ENCODE results near the gene PRR23A. TPM values are rescaled to one million over a fixed set of nuclear protein-coding genes. Genes with fewer than 3 reads are reported as not detected.

The PRR23A gene
- total and polyA plus RNA-seq, 9 donors = not detected

- Histone ChIP-seq H3K4me1 (ENCODE audit: insufficient read depth) (peaks cover 3% of the 10 kb centered on the region), H3K9me3 (no peaks in the 10 kb centered on the region), H3K36me3 (no peaks in the 10 kb centered on the region), H3K27me3 (no peaks in the 10 kb centered on the region), H3K4me3 (no peak overlapping the region), H3K27ac (no peak overlapping the region)
- TF ChIP-seq POLR2A (IDR thresholded peaks at IDR 0.05) = no peak
- no peak for TF ChIP-seq EP300 (IDR thresholded peaks at IDR 0.05)
- TF ChIP-seq, protein P1, sequence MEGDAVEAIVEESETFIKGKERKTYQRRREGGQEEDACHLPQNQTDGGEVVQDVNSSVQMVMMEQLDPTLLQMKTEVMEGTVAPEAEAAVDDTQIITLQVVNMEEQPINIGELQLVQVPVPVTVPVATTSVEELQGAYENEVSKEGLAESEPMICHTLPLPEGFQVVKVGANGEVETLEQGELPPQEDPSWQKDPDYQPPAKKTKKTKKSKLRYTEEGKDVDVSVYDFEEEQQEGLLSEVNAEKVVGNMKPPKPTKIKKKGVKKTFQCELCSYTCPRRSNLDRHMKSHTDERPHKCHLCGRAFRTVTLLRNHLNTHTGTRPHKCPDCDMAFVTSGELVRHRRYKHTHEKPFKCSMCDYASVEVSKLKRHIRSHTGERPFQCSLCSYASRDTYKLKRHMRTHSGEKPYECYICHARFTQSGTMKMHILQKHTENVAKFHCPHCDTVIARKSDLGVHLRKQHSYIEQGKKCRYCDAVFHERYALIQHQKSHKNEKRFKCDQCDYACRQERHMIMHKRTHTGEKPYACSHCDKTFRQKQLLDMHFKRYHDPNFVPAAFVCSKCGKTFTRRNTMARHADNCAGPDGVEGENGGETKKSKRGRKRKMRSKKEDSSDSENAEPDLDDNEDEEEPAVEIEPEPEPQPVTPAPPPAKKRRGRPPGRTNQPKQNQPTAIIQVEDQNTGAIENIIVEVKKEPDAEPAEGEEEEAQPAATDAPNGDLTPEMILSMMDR (IDR thresholded peaks at IDR 0.05) = no peak
- WGBS, 3 donors = 93 to 98% (median 97%) methylated on average over 8 of the region's 8 CpGs
- intact Hi-C loops (cut with DNase I) = no loop called here
- DNase-seq = no peak
These were observed 30.7 kb downstream of the PRR23A start for GRCh38 chr3:138975351-138975750.

DNA sequence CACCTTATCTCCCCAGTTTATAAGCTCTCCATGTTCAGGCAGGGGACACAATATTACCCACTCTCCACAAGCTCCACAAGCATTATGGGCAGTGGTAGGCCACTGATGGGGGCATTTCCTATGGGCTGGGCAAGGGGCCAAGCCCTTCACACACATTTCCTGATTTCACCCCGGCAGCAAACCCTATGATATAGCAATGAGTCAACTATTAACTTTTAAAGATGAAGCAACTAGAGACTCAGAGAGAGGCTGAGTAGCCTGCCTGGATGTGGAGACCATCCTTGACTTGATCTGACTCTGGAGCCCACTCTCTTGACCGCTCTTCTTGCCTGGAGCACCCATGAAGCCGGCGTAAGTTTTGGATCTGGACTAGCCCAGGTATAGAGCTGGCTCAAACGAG lies 31.6 kb downstream of the PRR23A start:
- Histone ChIP-seq H3K36me3 (no peaks in the 10 kb centered on the region), H3K4me1 (ENCODE audit: insufficient read depth) (no peaks in the 10 kb centered on the region), H3K4me3 (no peak overlapping the region), H3K9me3 (no peaks in the 10 kb centered on the region), H3K27me3 (no peaks in the 10 kb centered on the region), H3K27ac (no peak overlapping the region)
- intact Hi-C loops (cut with DNase I) = no loop called here
- no peak for DNase-seq
- TF ChIP-seq, protein P1 (IDR thresholded peaks at IDR 0.05) = no peak
- TF ChIP-seq POLR2A (IDR thresholded peaks at IDR 0.05) (no peak), EP300 (IDR thresholded peaks at IDR 0.05) (no peak)
- WGBS, 3 donors = 84 to 86% (median 86%) methylated on average over 5 of the region's 5 CpGs

GRCh38 chr3:138972941-138973340 lies 33.1 kb downstream of the PRR23A start:
- TF ChIP-seq, protein P1 (IDR thresholded peaks at IDR 0.05) = no peak
- TF ChIP-seq POLR2A (IDR thresholded peaks at IDR 0.05) (no peak), EP300 (IDR thresholded peaks at IDR 0.05) (no peak)
- Histone ChIP-seq H3K36me3 (no peaks in the 10 kb centered on the region), H3K4me1 (ENCODE audit: insufficient read depth) (no peaks in the 10 kb centered on the region), H3K4me3 (no peak overlapping the region), H3K27ac (no peak overlapping the region), H3K9me3 (no peaks in the 10 kb centered on the region), H3K27me3 (no peaks in the 10 kb centered on the region)
- DNase-seq = no peak
- WGBS, 3 donors = 83 to 94% (median 90%) methylated on average over 5 of the region's 5 CpGs
- intact Hi-C loops (cut with DNase I) = no loop called here

DNA sequence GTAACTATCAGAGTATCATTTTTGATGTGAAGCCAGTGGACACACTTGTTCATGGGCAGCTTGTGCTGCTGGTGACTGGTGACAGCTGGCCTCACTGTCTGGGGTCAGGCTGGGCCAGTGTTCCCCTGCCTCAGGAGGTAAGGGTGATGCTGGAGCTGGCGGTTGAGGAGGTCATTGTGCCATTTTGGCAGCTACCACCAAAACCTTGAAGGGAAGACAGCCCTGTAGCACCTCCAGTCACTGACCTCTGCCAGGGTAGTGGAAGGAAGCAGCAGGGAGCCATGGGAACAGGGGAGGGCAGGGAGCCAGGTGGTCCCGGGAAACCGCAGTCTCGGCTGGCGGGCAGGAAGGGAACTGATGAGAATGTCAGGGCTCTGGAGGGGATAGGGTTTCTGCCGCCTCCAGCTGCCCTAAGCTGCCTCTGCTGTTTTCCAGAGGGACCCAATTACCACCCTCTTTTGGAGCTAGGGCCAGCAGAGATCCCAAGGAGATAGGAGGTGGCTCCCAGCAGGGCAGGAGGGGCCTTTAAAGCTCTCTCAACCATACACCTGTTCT lies 34.2 kb downstream of the PRR23A start:
- no peak for TF ChIP-seq POLR2A (IDR thresholded peaks at IDR 0.05)
- TF ChIP-seq, protein P1 (IDR thresholded peaks at IDR 0.05) = no peak
- no peak for TF ChIP-seq EP300 (IDR thresholded peaks at IDR 0.05)
- intact Hi-C loops (cut with DNase I) = no loop called here
- no peaks in the 10 kb centered on the region for H3K9me3 ChIP-seq
- no peaks in the 10 kb centered on the region for H3K4me1 ChIP-seq (ENCODE audit: insufficient read depth)
- H3K27ac ChIP-seq = no peak overlapping the region
- WGBS, 3 donors = 62 to 72% (median 70%) methylated on average over 6 of the region's 6 CpGs
- no peak for DNase-seq
- no peaks in the 10 kb centered on the region for H3K27me3 ChIP-seq
- no peaks in the 10 kb centered on the region for H3K36me3 ChIP-seq
- no peak overlapping the region for H3K4me3 ChIP-seq

All from ovary (tissue), 9 donors.